OCI-LY7 (cell line): ENCODE results near the gene ZNF436.

ENCODE experiments used
- CTCF ChIP-seq: fragments of 200-600 bp; sonication (generic); conservative IDR thresholded peaks from 2 replicates; pipeline ENCODE4 v1.5.1; 2014; ENCODE audit warnings: mild to moderate bottlenecking, antibody characterized with exemption, low read length, moderate library complexity, mixed read lengths
- EZH2phosphoT487 ChIP-seq: fragments of 200-600 bp; sonication (generic); IDR thresholded peaks from 2 replicates; pipeline ENCODE4 v1.6.1; 2018; ENCODE audit warnings: low read depth, borderline replicate concordance, mild to moderate bottlenecking, mixed run types, antibody characterized with exemption, low read length, moderate library complexity, mixed read lengths

- TF ChIP-seq CTCF (no peak), EZH2phosphoT487 (no peak)
Observed at GRCh38 chr1:23376890-23377811, 7.5 kb upstream of the ZNF436 start.
